Right cardiac atrium (tissue), 5 donors: ENCODE measurements around the gene VCAN. TPM values are rescaled to one million over a fixed set of nuclear protein-coding genes. Genes with fewer than 3 reads are reported as not detected.

ENCODE experiments used
- ATAC-seq, 2 donors: fragments of 200-7000 bp; cut with Tn5 transposase; one replicate each; pipeline versions ENCODE4 v1.8.0 to v1.9.1; 2020; ENCODE audit warnings: moderate library complexity in 2 of 2, mild to moderate bottlenecking in 1 of 2
- DNase-seq, 3 donors: peaks; one replicate each; pipeline ENCODE4 v3.0.0-alpha.2; 2020
- H3K27ac ChIP-seq: one replicate; pipeline ENCODE4 v1.5.1; 2013; ENCODE audit warnings: mild to moderate bottlenecking, low read length, control low read depth, moderate library complexity
- H3K27me3 ChIP-seq: one replicate; pipeline ENCODE4 v1.6.1; 2013; ENCODE audit not compliant: control insufficient read depth, insufficient read depth
- H3K4me1 ChIP-seq: one replicate; pipeline ENCODE4 v1.6.1; 2013; ENCODE audit warnings: low read length; ENCODE audit not compliant: control insufficient read depth, insufficient read depth
- H3K4me3 ChIP-seq: one replicate; pipeline ENCODE4 v1.5.1; 2013; ENCODE audit warnings: low read length, control low read depth
- H3K9me3 ChIP-seq: one replicate; pipeline ENCODE4 v1.6.1; 2013; ENCODE audit warnings: low read length; ENCODE audit not compliant: control insufficient read depth
- WGBS: extraction: QIAGEN DNeasy Blood & Tissue Kit; methylation state at CpG from one replicate; pipeline ENCODE4 v1.1.7; 2013; 5-methylcytosine and 5-hydroxymethylcytosine counted together
- intact Hi-C, 4 donors: fragments of 100-400 bp; cut with DNase I; formaldehyde crosslinking; loops; one replicate each; pipeline versions ENCODE4 v1.11.0 to v1.14.0; 2022 to 2023
- polyA plus RNA-seq: library from polyadenylated mRNA; stranded (reverse); fragments of 200-250 nt; gene quantifications from one replicate; pipeline ENCODE4 v1.2.3, GENCODE V29; 2013
- total RNA-seq, 4 donors: library from RNA; stranded (reverse); fragmentation: NEBNext Ultra II Directional; extraction: Animal tissue kit (Norgen Biotek cat#: 25700); gene quantifications; one replicate each; pipeline ENCODE4 v1.2.1, GENCODE V29; 2021
- donor health status: healthy with polysubstance abuse.
- donor health status: DM: no; HTN: yes; CAD: no.
- donor health status: DM: no; HTN: no; CAD: no.
- donor health status: DM: no; HTN: yes; CAD: no; lungs with severe emphysema.
- donor health status: DM: yes; HTN: yes; CAD: no.

VCAN gene
- total and polyA plus RNA-seq, 5 donors: 22.1 to 190 (median 92.0) TPM

- Histone ChIP-seq H3K27ac (no peak overlapping the region), H3K4me1 (no peaks in the 10 kb centered on the region), H3K9me3 (no peaks in the 10 kb centered on the region), H3K4me3 (no peak overlapping the region), H3K27me3 (no peaks in the 10 kb centered on the region)
- DNase-seq (no peak), ATAC-seq (no peak)
- intact Hi-C loops: no loop called here
- WGBS: 95% methylated on average over 2 of the region's 2 CpGs
These were observed 30.7 kb upstream of the VCAN start for GRCh38 chr5:83440826-83441225.

GRCh38 chr5:83441747-83442146 lies 29.8 kb upstream of the VCAN start:
- intact Hi-C loops: no loop called here
- Histone ChIP-seq H3K9me3 (no peaks in the 10 kb centered on the region), H3K4me3 (no peak overlapping the region), H3K27ac (no peak overlapping the region), H3K4me1 (no peaks in the 10 kb centered on the region), H3K27me3 (no peaks in the 10 kb centered on the region)
- WGBS: 86% methylated on average over 4 of the region's 4 CpGs
- DNase-seq (peak in 1 of 3 donors; percentile 30), ATAC-seq (no peak)

GRCh38 chr5:83443534-83443933 lies 28.0 kb upstream of the VCAN start:
- whole genome bisulfite sequencing: 91% methylated on average over 3 of the region's 3 CpGs
- DNase-seq (no peak), ATAC-seq (no peak)
- H3K4me1 ChIP-seq: no peaks in the 10 kb centered on the region
- H3K27ac ChIP-seq: no peak overlapping the region
- H3K4me3 ChIP-seq: no peak overlapping the region
- H3K27me3 ChIP-seq: no peaks in the 10 kb centered on the region
- no peaks in the 10 kb centered on the region for H3K9me3 ChIP-seq
- intact Hi-C loops: no loop called here

- no peaks in the 10 kb centered on the region for H3K4me1 ChIP-seq
- ATAC-seq (no peak), DNase-seq (no peak)
- no peak overlapping the region for H3K27ac ChIP-seq
- over 99% methylated on average over 2 of the region's 2 CpGs for WGBS
- H3K9me3 ChIP-seq: no peaks in the 10 kb centered on the region
- intact Hi-C loops: no loop called here
- no peaks in the 10 kb centered on the region for H3K27me3 ChIP-seq
- no peak overlapping the region for H3K4me3 ChIP-seq
These were observed 27.1 kb upstream of the VCAN start for GRCh38 chr5:83444445-83444844.

- no peak overlapping the region for H3K27ac ChIP-seq
- ATAC-seq (peak; percentile 70 to 86), DNase-seq (no peak)
- no peaks in the 10 kb centered on the region for H3K9me3 ChIP-seq
- WGBS: 37% methylated on average over 4 of the region's 4 CpGs
- H3K4me1 ChIP-seq: no peaks in the 10 kb centered on the region
- no peaks in the 10 kb centered on the region for H3K27me3 ChIP-seq
- intact Hi-C loops: no loop called here
- no peak overlapping the region for H3K4me3 ChIP-seq
These were observed 25.1 kb upstream of the VCAN start for GRCh38 chr5:83446253-83446947.

- ATAC-seq (no peak), DNase-seq (no peak)
- no peak overlapping the region for H3K4me3 ChIP-seq
- WGBS: 88% methylated on average over 1 of the region's 1 CpG
- H3K27me3 ChIP-seq: no peaks in the 10 kb centered on the region
- intact Hi-C loops: no loop called here
- H3K9me3 ChIP-seq: no peaks in the 10 kb centered on the region
- H3K27ac ChIP-seq: no peak overlapping the region
- no peaks in the 10 kb centered on the region for H3K4me1 ChIP-seq
These were observed 24.0 kb upstream of the VCAN start for GRCh38 chr5:83447533-83447932.

- ATAC-seq (peak; percentile 59 to 96), DNase-seq (no peak)
- WGBS: 56% methylated on average over 4 of the region's 4 CpGs
These were observed 21.2 kb upstream of the VCAN start for GRCh38 chr5:83450183-83450966.

GRCh38 chr5:83450967-83451248 lies 20.6 kb upstream of the VCAN start:
- intact Hi-C loops: no loop called here
- peak in 1 of 2 donors; percentile 52 for ATAC-seq

More at GRCh38 chr5:83450183-83450966, 21.2 kb upstream of the VCAN start:
- Histone ChIP-seq H3K27ac (peak overlapping the region; percentile 54), H3K27me3 (no peaks in the 10 kb centered on the region), H3K4me1 (no peaks in the 10 kb centered on the region), H3K4me3 (no peak overlapping the region), H3K9me3 (no peaks in the 10 kb centered on the region)
- intact Hi-C loops: no loop called here

GRCh38 chr5:83451955-83452354 lies 19.6 kb upstream of the VCAN start:
- ATAC-seq: no peak
- H3K27ac ChIP-seq: no peak overlapping the region
- H3K9me3 ChIP-seq: no peaks in the 10 kb centered on the region
- no peak overlapping the region for H3K4me3 ChIP-seq
- intact Hi-C loops: no loop called here
- DNase-seq: no peak
- no peaks in the 10 kb centered on the region for H3K4me1 ChIP-seq
- no peaks in the 10 kb centered on the region for H3K27me3 ChIP-seq

More at GRCh38 chr5:83450967-83451248, 20.6 kb upstream of the VCAN start:
- DNase-seq: no peak
- Histone ChIP-seq H3K27ac (no peak overlapping the region), H3K27me3 (no peaks in the 10 kb centered on the region), H3K4me1 (no peaks in the 10 kb centered on the region), H3K4me3 (no peak overlapping the region), H3K9me3 (no peaks in the 10 kb centered on the region)

GRCh38 chr5:83453937-83454336 lies 17.6 kb upstream of the VCAN start:
- DNase-seq: no peak
- Histone ChIP-seq H3K4me3 (no peak overlapping the region), H3K4me1 (no peaks in the 10 kb centered on the region), H3K9me3 (no peaks in the 10 kb centered on the region), H3K27me3 (no peaks in the 10 kb centered on the region), H3K27ac (no peak overlapping the region)
- 78% methylated on average over 1 of the region's 1 CpG for WGBS
- intact Hi-C loops: no loop called here
- ATAC-seq: no peak

GRCh38 chr5:83464261-83464660 lies 7.3 kb upstream of the VCAN start:
- DNase-seq (no peak), ATAC-seq (no peak)
- Histone ChIP-seq H3K9me3 (no peaks in the 10 kb centered on the region), H3K27me3 (no peaks in the 10 kb centered on the region), H3K4me3 (no peak overlapping the region), H3K27ac (no peak overlapping the region), H3K4me1 (no peaks in the 10 kb centered on the region)
- intact Hi-C loops: no loop called here
- WGBS: 69% methylated on average over 3 of the region's 3 CpGs
